NCI-H2171 treated with DMSO at 0.1 percent for 48 hours (cell line): ENCODE measurements around the gene RFTN1.
"Not testable (repeated sequence)": the region's sequence is repeated elsewhere in the genome, so short reads cannot be mapped to it uniquely, and the experiment has no call there.

Experiments
- DNase-seq: peaks from one replicate; lab custom pipeline; 2025; lab: John Stamatoyannopoulos, UW

The RFTN1 gene

DNA sequence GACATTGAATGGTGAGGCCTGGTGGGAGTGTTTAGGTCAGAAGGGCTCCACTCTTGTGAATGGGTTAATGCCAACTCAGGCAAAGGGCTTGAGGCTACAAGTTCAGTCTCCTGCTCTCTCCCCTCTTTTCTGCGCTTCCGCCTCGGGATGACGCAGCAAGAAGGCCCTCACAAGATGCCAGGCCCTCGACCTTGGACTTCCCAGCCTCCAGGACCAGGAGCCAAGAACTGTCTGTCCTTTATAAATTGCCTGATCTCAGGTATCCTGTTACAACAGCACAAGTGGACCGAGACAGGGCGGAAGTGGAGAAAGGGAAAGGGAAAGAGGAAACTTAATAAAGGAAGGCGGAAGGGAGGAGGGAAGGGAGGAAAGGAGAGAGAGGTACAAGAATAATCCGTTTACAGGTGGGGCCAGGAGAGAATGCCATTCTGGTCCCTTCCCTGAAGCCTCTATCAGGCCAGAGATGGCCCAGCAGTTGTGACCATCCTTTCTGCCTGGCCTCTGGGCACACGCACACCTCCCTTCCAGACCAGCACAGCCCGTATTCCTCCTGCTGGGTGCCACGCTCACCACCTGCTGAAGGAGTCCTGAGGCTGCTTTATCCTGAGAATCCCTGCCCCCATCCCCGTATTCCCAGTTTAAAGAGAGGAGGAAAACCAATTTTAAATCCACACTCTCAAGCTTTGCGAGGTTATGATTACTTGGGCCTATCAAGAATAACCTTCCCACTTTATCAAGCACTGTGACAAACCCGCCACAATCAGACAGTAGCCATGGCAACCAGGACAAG lies 184.3 kb downstream of the RFTN1 start:
- no peak for DNase-seq

DNA sequence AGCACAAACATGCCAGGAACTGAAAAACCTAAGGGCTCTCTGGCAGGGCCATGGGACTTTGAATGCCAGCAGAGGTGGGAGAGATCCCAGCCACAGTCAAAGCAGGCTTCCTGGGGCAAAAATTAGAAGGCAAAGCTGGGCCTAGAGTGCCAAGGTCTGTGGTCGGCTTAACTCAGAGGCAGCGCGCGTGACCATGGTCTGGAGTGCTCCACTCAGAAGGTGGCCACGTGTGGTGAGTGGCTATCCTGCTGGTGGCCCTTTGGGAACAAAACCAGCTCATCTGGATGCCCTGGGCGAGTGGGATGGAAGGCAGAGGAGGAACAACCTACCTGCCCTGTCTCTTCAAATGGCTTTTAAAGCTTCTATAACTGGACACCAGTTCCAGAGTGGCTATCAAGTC lies 185.4 kb downstream of the RFTN1 start:
- DNase-seq, result no peak

DNA sequence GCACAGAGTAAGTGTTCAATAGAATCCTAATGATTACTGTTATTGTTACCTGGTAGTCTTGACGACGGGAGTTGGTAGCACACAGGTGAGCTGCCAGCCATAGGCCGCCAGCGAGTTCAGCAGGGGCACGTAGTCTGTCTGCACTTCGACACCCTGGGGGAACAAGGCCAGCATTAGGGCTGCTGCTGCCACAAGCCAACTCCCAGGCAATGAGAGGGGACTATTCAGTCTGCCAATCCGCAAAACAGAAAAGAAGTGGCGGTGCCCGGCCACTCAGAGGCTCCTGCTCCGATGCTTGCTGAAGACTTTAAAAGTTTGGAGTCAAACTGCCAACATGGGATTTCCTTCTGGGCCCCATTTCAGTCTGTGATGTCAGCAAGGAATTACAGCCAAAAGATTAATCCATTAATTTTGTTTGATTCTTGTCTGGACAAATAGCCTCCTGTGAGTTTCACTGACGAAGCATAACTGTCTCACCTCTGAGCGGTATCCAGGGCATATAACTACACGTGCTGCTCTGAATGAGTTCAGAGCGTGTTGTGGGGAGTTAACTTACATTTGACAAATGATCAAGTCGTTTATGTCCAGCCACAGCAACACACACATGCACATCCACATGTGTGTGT lies 186.7 kb downstream of the RFTN1 start:
- no peak for DNase-seq

DNA sequence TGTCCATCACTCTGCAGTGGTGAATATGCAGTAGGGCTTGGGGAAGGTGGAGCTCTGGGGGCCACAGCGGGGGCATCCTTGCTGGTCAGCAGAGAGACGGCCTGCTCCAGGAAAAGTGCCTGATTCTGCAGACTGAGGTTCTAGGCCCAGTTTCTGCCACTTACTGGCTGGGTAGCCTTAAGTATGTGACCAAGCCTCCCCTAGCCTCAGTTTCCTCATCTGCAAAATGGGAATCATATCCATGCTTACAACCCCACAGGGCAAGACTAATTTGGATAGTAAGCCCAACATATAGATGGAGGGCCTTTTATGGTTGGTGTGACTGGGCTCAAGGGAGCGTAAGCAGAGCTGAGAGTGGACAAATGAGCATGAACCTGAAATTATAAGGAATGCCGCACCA lies 187.6 kb downstream of the RFTN1 start:
- no peak for DNase-seq

DNA sequence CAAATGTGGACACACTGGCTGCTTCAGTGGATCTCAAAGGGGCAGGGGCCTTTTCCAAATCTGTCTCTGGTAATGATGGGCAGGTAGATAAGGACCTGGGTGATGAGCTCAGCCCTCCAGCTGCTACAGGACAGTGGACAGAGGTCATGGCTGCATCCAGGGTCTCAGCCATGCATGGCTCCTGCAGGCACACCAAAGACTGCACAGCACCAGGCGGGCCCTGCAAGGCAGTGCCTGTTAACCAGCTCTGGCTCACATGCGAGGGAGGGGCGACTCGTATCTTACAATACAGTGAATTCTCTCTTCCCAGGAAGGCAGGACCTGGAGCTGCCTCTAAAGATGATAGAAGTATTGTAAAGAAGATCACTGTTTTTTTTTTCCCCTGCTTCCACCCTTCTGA lies 189.8 kb downstream of the RFTN1 start:
- DNase-seq, result no peak

DNA sequence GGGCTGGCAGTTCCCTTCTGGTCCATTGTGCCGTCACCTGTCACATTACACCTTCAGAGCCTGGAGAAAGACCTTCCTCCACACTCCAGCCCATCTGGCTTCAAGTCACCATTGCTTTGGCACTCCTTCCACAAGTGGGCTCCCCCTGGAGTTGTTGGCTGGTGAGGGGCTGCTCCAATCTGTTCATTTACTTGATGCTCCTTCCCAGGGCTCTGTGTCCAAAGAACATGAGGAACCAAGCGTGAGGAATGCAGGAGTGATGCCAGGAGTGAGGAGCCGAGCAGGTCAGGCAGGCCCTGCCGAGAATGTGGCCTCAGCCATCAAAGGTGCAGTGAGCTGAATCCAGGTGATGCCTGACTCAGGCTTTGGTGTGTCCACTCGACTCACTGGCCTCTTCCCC lies 191.3 kb downstream of the RFTN1 start:
- DNase-seq, result peak; percentile 17

DNA sequence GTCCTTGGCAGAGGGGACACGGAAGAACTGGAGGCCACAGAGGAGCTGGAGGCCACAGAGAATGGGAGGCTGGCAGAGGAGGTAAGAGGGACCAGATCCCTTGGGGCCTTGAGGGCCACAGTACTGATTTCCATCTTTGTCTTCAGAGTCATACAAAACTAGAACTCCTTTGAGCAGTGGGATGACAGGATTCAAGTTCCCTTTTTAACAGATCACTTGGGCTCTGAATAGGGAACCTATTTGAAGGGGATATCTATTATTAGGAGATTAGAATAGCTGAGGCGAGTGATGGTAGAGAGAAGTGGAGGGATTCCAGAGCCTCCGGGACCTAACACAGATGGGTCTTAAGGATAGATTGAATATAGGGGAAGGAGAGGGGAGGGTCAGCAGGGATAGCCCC lies 192.8 kb downstream of the RFTN1 start:
- no peak for DNase-seq

DNA sequence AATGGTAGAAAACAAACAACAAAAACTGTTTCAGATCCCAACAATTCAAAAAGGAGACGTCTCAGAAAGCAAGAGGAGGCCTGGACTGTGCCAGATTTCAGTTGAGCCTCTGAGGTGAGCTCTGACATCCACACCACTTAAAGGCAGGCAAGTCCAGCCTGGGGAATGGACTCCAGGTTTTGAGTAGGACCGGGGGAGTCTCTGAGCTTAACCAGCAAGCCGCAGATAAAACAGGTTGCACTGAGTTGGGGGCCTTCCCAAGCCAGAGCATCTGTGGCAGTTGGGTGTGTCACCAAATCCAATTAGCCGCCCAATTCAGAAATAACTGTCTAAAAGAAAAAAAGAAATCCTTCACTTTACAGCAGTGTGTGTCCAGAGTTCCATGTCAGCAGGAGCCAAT lies 193.8 kb downstream of the RFTN1 start:
- no peak for DNase-seq

DNA sequence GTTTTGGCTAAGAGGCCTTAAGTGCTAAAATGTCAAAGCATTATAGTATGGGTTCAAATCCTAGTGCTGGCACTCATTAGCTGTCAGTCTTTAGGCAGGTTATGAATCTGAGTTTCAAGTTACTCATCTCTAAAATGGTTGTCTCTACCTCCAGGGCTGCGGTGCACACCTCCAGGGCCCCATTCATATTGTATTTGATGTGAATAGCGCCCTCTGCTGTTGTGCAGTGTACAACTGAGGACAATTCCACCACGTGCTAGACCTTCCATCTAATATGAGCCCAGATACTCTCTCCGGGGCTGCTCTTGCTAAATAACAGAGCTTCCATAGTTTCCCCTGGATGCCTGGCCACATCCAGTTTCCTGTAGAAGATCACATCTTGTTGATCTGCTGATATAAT lies 194.2 kb downstream of the RFTN1 start:
- no peak for DNase-seq

DNA sequence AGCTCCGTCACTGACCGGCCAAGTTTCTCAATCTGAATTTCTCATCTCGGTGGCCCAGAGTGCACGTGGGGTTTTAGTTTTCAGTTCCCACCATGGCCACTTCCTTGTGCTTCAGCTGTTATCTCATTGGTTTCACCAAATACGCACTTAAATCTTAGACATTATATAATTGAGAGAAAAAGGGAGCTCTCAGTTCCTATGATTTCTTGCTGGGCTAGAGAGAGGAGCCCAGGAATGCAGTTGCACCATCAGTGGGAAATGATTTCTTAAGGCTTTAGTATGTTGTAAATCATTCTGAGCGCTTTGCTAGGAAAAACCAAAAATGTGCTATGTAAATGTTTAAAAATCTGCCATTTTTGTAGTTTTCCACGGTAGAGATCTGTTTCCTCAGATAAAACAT lies 195.3 kb downstream of the RFTN1 start:
- DNase-seq, result no peak

DNA sequence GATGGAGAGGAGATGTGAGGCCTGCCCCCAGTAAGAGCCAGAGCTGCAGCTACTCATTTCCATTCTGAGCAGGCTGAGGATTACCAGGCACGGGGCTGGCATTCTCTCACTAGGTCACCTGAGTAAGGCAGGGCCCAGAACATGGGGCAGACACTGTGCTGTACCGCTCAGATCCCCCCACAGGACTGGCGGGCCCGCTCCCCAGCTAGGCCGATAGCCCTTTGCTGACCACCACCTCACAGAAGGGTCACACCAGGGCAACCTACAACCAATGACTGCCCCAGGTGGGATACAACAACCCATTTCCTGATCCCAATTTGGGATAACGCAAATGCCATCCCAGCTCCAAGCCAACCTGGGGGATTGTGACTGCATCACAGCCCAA lies 195.9 kb downstream of the RFTN1 start:
- no peak for DNase-seq

DNA sequence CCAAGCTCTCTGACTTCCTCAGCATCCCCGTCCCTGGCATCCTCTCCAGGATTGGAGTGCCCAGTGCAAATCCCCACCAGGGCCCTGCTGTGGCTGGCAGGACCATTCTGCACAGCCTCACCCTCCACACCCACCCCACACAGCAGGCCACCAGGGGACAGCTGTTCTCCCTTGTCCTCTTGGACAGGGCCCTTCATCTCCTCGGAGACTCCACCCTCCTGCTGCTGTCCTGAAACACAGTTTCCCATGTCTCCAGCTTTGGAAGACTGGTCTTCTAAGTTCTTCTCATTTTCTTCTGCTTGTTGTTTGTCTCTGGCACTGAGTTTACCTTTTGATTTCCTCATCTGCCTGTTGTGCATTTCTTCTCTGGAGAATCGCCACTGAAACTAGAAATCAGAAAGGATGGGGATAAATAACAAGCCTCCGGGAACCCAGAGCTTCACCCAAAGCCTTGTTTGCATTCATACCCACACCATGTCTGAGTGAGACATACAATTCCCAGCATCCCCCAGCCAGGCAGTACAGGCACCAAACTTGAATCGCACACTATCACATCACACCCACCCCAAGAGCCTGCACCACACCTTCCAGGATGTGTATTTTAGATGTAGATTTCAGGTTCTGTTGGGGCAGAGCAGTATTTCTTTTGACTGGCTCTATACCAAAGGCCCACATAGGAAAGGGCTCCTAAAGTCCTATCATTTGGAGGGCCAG lies 196.5 kb downstream of the RFTN1 start:
- no peak for DNase-seq

DNA sequence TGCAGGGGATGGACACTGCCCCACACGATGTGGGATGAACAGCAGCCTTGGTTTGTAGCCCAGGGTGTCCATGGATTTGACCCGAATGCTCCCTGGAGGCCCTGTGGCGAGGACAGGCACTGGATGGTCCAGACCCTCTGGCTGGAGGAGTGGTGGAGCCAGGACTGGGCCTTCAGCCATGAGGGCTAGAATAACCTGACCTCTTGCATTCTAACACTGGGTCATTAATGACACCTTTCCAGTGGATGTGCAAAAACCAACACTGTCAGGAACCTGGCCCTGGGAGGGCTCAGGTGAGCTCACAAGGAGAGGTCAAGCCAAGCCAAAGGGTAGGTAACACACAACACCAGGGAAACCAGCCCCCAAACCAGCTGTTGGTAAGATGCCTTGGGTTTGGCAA lies 197.1 kb downstream of the RFTN1 start:
- DNase-seq, result no peak

DNA sequence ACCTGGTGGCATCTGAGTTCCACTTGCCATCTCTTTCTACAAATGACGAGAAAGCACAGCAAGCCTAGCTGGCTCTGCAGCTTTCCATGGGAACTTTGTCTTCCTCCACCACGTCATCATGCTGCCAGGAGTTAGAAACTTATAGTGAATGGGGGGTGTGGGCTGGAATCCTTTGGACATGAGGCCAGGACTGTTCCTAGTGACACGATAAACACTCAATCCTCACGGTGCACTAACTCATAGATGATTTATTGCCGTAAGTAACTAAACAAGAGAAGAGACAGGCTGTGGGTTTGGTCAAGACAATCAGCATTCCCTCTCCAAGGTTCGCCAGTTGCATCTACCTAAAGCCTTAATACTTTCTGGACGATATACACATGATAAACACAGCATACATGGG lies 197.9 kb downstream of the RFTN1 start:
- no peak for DNase-seq

DNA sequence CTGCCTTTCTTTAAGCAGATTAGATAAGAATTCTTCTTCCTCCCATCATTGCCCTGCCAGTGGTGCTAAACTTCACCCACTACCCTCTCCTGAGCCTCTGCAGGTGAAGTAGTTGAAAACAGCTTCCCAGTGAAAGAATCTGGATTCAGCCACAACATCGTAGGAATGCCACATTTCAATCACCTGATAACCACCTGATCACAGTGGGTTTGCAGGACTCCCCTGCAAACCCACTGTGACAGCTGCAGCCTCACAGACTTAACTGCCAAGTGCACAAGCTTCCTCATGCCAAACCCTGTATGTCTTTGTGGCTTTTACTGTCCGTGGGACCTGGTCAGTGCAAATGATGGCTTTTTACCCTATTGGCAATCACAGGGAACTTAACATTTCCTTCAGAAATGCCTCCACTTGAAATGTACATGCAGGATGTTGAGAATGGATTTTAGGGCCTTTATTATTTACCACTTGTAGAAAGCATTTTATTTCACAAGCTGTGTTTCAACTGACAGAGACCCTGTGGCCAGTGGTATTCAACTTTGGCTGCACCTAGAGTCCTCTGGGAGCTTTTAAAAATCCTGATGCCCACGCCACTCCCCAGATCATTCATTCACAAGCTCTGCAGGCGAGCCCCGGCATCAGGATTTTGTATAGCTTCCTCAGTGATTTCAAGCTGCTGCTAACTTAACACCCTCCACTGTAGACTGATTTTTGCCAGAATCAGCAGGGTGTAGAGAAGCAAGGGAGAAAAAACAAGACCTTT lies 199.4 kb downstream of the RFTN1 start:
- DNase-seq, result no peak

DNA sequence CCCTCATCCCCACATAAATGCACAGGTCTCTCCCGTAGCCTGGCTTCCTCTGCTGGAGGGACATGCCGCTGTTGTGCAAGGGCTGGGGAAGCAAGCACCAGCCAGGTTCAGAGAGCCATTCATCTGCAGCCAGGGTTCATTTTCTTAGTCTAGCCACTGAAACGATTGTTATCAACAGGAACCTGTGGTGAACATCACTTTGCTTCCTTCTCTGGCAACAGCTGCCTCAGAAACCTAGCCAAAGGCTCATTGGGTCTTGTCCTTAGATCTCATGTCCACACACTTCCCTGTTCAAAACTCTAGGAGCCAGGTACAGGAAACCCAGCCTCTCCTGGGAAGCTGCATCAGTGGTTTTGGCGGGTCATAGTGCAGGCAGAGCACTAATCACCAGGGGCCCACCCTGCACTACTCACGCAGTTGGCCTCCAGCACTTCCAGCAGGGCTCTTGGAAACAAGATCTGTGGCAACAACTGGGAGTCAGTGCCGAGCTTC lies 201.5 kb downstream of the RFTN1 start:
- DNase-seq, result no peak

DNA sequence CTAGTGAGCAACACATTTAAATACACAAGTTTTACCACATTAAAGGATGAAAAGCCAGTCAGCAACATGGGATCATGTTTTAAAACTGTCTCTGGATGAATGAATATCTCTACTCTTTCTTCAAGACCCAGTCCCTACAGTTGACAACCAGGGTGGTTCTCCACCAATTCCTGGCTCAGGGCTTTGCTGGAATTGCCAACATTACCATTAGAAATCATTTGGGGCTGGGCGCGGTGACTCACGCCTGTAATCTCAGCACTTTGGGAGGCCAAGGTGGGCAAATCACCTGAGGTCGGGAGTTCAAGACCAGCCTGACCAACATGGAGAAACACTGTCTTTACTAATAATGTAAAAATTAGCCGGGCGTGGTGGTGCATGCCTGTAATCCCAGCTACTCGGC lies 203.0 kb downstream of the RFTN1 start:
- not testable (repeated sequence) for DNase-seq

DNA sequence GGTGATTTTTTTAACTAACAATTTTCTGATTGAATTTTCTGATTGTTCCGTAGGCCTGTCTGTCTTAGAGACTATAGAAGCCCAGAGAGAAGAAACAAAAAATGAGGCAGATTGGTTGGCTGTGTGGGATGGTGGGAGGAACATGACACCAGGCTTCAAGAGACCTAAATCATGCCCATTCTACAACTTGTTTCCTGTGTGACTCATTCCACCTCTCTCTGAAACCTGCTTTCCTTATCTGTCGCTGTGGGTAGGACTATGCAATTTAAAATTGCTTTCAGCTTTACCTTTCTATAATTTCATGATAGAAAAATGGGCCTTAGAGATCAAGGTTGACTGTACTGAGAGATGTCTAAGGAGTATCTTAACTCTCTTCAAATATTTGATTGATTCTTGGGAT lies 203.9 kb downstream of the RFTN1 start:
- DNase-seq, result no peak

DNA sequence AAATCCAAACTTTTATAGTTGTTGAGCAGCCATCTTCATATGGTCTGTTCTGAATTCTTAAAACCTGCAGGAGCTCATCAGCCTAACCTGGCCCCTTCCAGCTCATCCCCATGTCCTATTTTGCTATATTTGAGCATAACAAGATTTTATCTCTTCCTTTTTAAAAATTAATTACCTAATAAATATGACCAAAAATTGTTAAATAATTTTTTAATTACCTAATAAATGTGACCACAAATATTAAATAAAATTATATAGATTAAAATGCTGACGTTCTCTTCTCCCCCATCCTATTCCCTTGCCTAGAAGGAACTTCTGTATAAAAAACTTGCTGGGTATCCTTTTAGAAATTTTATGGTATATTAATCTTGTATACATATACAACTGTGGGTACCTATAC lies 204.8 kb downstream of the RFTN1 start:
- no peak for DNase-seq

DNA sequence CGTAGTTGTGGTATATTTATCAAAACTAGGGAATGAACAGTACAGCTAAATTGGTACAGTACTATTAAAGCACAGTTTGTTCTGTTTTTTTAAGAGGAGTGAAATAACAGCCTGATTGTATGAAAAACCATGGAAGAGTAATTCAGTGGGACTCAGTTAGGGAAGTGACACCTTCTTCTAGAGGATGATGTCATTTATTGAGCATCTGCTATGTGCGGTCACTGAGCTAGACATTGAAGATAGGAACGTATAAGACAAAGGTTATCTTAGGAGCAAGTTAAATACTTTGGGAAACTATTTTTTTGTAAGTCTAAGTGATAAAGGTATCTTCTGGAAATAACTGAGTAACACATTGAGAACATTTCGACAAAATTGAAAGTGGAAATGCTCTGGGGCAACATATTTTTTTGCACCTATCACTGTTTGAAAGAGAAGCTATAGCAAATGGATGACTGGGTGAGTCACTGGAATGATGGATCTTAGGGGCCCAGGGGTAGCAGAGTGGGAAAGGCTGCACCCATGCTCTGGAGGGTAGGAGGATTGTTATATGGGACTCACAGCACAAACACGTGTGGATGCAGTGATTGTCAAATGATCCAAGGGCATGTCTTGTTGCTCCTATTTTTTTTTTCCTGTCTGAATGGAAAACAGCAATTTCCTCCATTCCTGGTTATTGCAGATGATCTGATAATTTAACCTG lies 205.5 kb downstream of the RFTN1 start:
- no peak for DNase-seq

DNA sequence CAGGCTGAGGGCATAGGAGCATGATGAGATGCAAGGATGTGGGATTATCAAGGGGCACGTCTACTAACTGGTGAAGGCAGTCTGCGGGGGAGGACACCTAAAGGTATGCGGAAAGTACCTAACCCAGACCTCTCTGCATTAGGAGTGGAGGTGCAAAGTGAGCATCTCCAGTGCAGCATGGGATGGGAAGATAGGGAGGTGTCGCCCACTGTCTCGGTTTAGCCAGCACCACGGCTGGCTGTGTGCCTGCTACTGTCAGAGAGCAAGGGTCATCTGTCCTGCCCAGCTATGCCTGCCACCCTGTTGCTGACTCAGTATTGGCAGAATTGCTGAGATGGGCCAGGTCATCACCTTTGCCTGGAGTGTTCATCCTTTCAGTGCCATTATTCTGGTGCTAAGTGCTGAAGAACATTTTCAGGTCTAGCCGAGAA lies 208.4 kb downstream of the RFTN1 start:
- no peak for DNase-seq
